HEK293T (cell line): ENCODE measurements around the gene C2orf81.

Experiments
- BHLHE40 ChIP-seq: fragments of 450-650 bp; IDR thresholded peaks from 2 replicates; pipeline ENCODE4 v1.6.1; 2016; ENCODE audit warnings: mild to moderate bottlenecking, moderate library complexity, borderline replicate concordance
- ELF4 ChIP-seq: fragments of 450-650 bp; IDR thresholded peaks from 2 replicates; pipeline ENCODE4 v1.6.1; 2017; ENCODE audit warnings: antibody characterized with exemption
- FOXK2 ChIP-seq: fragments of 450-650 bp; IDR thresholded peaks from 2 replicates; pipeline ENCODE4 v1.6.1; 2016; ENCODE audit warnings: mild to moderate bottlenecking
- L3MBTL2 ChIP-seq: fragments of 450-650 bp; conservative IDR thresholded peaks from 2 replicates; pipeline ENCODE4 v1.6.1; 2016; ENCODE audit warnings: mild to moderate bottlenecking
- LEF1 ChIP-seq: fragments of 450-650 bp; IDR thresholded peaks from 2 replicates; pipeline ENCODE4 v1.6.1; 2017; ENCODE audit warnings: mild to moderate bottlenecking, borderline replicate concordance
- NFRKB ChIP-seq: fragments of 450-650 bp; IDR thresholded peaks from 2 replicates; pipeline ENCODE4 v1.6.1; 2016; ENCODE audit warnings: mild to moderate bottlenecking, moderate library complexity
- PKNOX1 ChIP-seq: fragments of 450-650 bp; IDR thresholded peaks from 2 replicates; pipeline ENCODE4 v1.6.1; 2016
- SP1 ChIP-seq: fragments of 450-650 bp; IDR thresholded peaks from 2 replicates; pipeline ENCODE4 v1.6.1; 2017
- TARDBP ChIP-seq: fragments of 450-650 bp; IDR thresholded peaks from 2 replicates; pipeline ENCODE4 v1.6.1; 2016
- ZNF384 ChIP-seq: fragments of 450-650 bp; IDR thresholded peaks from 2 replicates; pipeline ENCODE4 v1.6.1; 2016

GRCh38 chr2:74399785-74400184, 21.6 kb downstream of the C2orf81 start:
- TF ChIP-seq ELF4 (no peak), L3MBTL2 (no peak), SP1 (no peak), TARDBP (no peak), PKNOX1 (no peak), LEF1 (no peak), FOXK2 (no peak), BHLHE40 (no peak), ZNF384 (no peak), NFRKB (no peak)
